ENCODE data around the gene PDSS1. TPM values are rescaled to one million over a fixed set of nuclear protein-coding genes. Genes with fewer than 3 reads are reported as not detected.

The PDSS1 gene
- total RNA-seq, 1 experiment from 2014 or later: 18.4 TPM

DNA sequence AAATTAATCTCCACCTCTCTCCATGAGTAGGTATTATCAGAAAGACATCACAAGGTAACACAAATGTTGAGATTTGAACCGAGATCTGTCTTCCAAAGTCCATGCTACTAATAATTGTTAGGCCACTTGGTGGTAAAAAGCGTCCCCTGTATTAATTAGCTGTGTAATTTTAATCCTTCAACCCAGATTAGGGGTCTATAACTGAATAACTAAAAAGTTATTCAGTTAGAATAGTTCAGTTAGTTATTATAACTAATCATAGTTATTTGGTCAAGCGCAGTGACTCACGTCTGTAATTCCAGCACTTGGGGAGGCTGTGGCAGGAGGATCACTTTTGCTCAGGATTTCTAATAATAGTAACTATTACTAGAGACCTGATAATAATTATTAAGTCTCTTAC is 5.6 kb downstream of the PDSS1 start:
- no peak overlapping the region for H3T11ph ChIP-seq (ENCODE audit: low read length)
- TF ChIP-seq, protein P1, sequence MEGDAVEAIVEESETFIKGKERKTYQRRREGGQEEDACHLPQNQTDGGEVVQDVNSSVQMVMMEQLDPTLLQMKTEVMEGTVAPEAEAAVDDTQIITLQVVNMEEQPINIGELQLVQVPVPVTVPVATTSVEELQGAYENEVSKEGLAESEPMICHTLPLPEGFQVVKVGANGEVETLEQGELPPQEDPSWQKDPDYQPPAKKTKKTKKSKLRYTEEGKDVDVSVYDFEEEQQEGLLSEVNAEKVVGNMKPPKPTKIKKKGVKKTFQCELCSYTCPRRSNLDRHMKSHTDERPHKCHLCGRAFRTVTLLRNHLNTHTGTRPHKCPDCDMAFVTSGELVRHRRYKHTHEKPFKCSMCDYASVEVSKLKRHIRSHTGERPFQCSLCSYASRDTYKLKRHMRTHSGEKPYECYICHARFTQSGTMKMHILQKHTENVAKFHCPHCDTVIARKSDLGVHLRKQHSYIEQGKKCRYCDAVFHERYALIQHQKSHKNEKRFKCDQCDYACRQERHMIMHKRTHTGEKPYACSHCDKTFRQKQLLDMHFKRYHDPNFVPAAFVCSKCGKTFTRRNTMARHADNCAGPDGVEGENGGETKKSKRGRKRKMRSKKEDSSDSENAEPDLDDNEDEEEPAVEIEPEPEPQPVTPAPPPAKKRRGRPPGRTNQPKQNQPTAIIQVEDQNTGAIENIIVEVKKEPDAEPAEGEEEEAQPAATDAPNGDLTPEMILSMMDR (conservative IDR thresholded peaks at IDR 0.05): no peak
- peaks cover 50 to 66% (median 63%) of the 10 kb centered on the region in 3 experiments for H3K36me3 Mint-ChIP-seq (ENCODE audit: insufficient read depth in 1 of 3, low read depth in 3 of 3)

More for the DNA sequence above, 5.6 kb downstream of the PDSS1 start:
- H2BK12ac ChIP-seq (ENCODE audit: insufficient read length, low read depth, low read length): no peak overlapping the region
- no peak overlapping the region for H3K4me3 Mint-ChIP-seq
- H2AFZ ChIP-seq (ENCODE audit: low read length): no peak overlapping the region
- no peak overlapping the region for H3K27ac ChIP-seq (ENCODE audit: insufficient read length, low read depth, low read length)
- no CpG with 5 or more reads among the region's 4 CpGs for WGBS (ENCODE audit: extremely low coverage, insufficient read length, low lambda C conversion rate)
- H3K23ac ChIP-seq (ENCODE audit: insufficient read length, low read depth, low read length): no peak overlapping the region
- peaks cover 0 to 7% of the 10 kb centered on the region in 2 experiments; a peak in 3 of 5 replicates for H3K9me3 Mint-ChIP-seq
- peaks cover 22% of the 10 kb centered on the region; the same call in 1 of the 2 replicates for H3K79me2 ChIP-seq (ENCODE audit: insufficient read depth, low read length)
- no peak overlapping the region for H3K27ac Mint-ChIP-seq
- no peak overlapping the region for H2BK15ac ChIP-seq (ENCODE audit: low read depth, low read length)
- H3K4me1 Mint-ChIP-seq: peaks cover 3 to 9% of the 10 kb centered on the region in 2 experiments; a peak in 2 of 4 replicates
- no peaks in the 10 kb centered on the region for H3K27me3 Mint-ChIP-seq (ENCODE audit: low read depth)
- no peak overlapping the region for H3K4ac ChIP-seq (ENCODE audit: low read depth, low read length)
- H3K27me3 ChIP-seq (ENCODE audit: insufficient read depth, low read length): no peaks in the 10 kb centered on the region
- no peaks in the 10 kb centered on the region for H3K9me3 ChIP-seq (ENCODE audit: control insufficient read depth, low read depth, low read length)
- no peak overlapping the region for H4K91ac ChIP-seq (ENCODE audit: insufficient read length, low read depth, low read length)
- H4K5ac ChIP-seq (ENCODE audit: insufficient read length, low read depth, low read length): no peak overlapping the region
- no peak overlapping the region for H2BK5ac ChIP-seq (ENCODE audit: insufficient read length, low read length)
- H4K20me1 ChIP-seq (ENCODE audit: control insufficient read depth, insufficient read depth, insufficient read length): no peaks in the 10 kb centered on the region
- DNase-seq: no peak
- H2BK20ac ChIP-seq (ENCODE audit: low read depth, low read length, poor library complexity, severe bottlenecking): no peak overlapping the region
- no peak overlapping the region for H3K18ac ChIP-seq (ENCODE audit: insufficient read length, low read depth, low read length)
- peaks cover 5% of the 10 kb centered on the region for H3K79me1 ChIP-seq (ENCODE audit: insufficient read depth, low read depth, low read length, poor library complexity, severe bottlenecking)
- no peak overlapping the region for H3K56ac ChIP-seq (ENCODE audit: insufficient read length, low read depth, low read length)
- H3K4me1 ChIP-seq (ENCODE audit: insufficient read depth, low read length): no peaks in the 10 kb centered on the region
- H3K9ac ChIP-seq (ENCODE audit: extremely low read depth, insufficient read length, low read length): no peak overlapping the region
- no peak overlapping the region for H3K14ac ChIP-seq (ENCODE audit: insufficient read depth, low read length)
- H4K8ac ChIP-seq (replicated peaks; ENCODE audit: insufficient read length, low read depth, low read length): no peak overlapping the region
- H3K23me2 ChIP-seq (ENCODE audit: insufficient read length, low read depth, low read length, poor library complexity, severe bottlenecking): no peaks in the 10 kb centered on the region
- H2BK120ac ChIP-seq (ENCODE audit: low read depth, low read length, poor library complexity, severe bottlenecking): no peak overlapping the region
- no peak overlapping the region for H2AK5ac ChIP-seq (ENCODE audit: insufficient read length, low read length)
- no peak overlapping the region for H3K4me2 ChIP-seq (ENCODE audit: insufficient read depth, insufficient read length, low read length)
